Testis (tissue), 2 donors: Measurements from ENCODE around the gene TMSB10.

ENCODE experiments used
- POLR2A ChIP-seq: fragments of 450-650 bp; IDR thresholded peaks from one replicate; pipeline ENCODE4 v1.6.1; 2017; ENCODE audit warnings: antibody characterized with exemption, mild to moderate bottlenecking, moderate library complexity
- TF ChIP-seq, protein P1 (sequence below), 3 experiments: fragments of 450-650 bp in 2 of 3; fragments of 200-600 bp in 1 of 3; sonication (generic) in 1 of 3; IDR thresholded peaks; one replicate each; pipeline ENCODE4 v1.5.1; 2016 to 2019; ENCODE audit warnings: antibody characterized with exemption in 3 of 3, mild to moderate bottlenecking in 2 of 3, moderate library complexity in 1 of 3

DNA sequence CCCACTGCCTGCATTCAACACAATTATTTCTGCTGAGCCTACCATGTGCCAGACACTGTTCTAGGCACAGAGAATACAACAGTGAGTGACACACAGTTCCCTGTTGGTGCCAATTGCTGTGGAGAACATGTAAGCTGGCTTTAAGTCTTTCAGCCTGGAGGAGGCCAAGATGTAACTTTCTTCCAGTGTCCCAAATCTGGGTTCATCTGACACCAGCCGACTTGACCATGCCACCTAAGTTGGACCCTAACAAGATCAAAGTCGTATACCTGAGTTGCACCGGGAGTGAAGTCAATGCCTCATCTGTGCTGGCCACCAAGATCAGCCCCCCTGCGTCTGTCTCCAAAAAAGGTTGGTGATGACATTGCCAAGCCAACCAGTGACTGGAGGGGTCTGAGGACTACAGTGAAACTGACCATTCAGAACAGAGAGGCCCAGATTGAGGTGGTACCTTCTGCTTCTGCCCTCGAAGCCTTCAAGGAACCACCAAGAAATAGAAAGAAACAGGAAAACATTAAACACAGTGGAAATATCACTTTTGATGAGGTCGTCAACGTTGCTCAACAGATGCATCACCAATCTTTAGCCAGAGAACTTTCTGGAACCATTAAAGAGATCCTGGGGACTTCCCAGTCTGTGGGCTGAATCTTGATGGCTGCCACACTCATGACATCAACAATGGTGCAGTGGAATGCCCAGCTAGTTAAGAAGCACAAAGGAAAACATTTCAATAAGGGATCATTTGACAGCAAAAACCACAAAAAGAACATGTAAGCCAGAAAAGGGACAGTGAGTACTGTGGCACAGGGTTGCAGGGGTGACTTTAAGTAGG, 30.9 kb upstream of the TMSB10 start:
- TF ChIP-seq POLR2A, result no peak
- TF ChIP-seq, protein P1, sequence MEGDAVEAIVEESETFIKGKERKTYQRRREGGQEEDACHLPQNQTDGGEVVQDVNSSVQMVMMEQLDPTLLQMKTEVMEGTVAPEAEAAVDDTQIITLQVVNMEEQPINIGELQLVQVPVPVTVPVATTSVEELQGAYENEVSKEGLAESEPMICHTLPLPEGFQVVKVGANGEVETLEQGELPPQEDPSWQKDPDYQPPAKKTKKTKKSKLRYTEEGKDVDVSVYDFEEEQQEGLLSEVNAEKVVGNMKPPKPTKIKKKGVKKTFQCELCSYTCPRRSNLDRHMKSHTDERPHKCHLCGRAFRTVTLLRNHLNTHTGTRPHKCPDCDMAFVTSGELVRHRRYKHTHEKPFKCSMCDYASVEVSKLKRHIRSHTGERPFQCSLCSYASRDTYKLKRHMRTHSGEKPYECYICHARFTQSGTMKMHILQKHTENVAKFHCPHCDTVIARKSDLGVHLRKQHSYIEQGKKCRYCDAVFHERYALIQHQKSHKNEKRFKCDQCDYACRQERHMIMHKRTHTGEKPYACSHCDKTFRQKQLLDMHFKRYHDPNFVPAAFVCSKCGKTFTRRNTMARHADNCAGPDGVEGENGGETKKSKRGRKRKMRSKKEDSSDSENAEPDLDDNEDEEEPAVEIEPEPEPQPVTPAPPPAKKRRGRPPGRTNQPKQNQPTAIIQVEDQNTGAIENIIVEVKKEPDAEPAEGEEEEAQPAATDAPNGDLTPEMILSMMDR (IDR thresholded peaks at IDR 0.05), result no peak
